DMS53 treated with DMSO at 0.1 percent for 48 hours (cell line): ENCODE data around the gene IPO13.
A peak's percentile ranks its signal among the peaks of the same experiment; 100 is the strongest.

Source experiments
- DNase-seq: peaks from one replicate; lab custom pipeline; 2025; ENCODE audit not compliant: unreplicated experiment; lab: John Stamatoyannopoulos, UW

Gene IPO13

DNA sequence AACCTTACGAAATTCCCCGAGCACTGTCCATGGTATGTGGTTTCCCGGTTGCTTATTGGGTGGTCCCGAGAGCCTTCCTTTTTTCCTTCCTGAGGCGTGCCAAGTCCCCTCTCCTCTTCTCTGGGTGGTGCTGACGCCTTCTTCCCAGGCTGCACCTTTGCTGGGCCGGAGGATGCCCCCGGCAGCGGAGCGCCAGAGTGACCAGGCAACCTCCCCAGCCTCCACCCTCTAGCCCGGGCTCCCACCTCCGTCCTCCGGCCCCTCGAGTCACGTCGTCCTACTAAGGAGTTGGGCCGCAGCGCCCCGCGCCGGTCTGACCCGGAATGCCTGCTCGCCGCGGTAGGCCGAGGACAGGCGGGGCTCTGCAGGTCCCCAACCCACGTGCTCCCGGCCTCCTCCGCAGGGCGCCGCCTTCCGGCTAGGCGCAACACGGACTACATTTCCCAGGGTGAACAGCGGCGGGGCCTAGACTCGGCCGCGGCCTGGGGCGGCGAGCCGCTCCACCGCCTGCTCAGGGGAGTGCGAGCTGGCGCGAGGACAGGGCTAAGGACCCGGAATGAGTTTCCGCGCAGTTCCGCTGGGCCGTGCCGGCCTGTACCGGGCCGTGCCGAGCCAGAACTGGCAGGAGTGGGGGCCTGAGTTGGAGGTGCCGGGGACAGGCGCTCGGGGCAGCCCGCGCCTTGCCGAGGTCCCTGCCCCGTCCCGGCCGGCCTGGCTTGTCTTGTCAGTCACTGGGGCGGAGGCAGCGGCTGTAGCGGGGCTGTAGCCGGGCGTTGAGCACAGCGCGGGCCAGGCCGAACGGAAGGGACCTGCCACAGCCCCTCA lies at the start of gene IPO13:
TSS of gene IPO13 (plus strand) at position 715 of the 825 bp plus-strand sequence. CDS start 651 bp downstream, outside the sequence.
- DNase-seq, result peak; percentile 91

DNA sequence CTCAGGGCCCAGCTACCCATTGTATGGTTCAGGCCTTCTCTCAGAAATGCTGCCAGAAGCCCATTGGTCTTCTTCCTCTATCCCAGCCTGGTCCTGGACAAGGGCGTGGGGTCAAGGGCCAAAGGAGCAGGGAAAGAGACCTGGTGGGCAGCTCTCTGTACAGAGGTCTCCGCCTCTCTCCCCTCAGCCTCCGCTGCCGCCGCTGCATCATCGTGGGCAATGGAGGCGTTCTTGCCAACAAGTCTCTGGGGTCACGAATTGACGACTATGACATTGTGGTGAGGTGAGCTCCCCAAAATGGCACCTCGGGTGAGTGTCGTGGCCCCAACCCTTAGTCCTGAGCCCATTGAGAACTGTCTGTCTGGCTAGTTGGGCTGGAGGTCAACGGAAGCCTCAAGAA lies 47.8 kb upstream of the IPO13 start:
- DNase-seq, result no peak

DNA sequence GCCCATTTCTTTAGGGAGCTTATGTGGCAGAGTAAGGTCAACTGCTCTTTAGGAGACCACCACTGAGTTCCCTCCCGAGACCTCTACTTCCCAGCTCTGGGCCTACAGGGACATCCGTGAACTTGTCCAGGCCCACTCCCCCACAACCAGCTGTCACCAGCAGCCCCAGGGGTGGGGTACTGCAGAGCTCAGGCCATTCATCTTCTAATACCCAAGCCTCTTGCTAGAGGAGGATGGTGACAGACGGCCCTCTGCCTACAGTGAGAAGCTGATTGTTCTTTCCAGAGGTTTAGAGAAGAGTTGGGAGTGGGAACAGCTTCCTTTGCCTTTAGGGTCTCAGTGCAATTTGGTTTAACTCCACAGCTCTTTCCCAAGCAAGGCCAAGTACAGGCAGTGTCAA lies 46.4 kb upstream of the IPO13 start:
- no peak for DNase-seq

GRCh38 chr1:43901196-43901961 lies 45.4 kb upstream of the IPO13 start:
- no peak for DNase-seq

GRCh38 chr1:43902058-43902831 lies 44.5 kb upstream of the IPO13 start:
- DNase-seq, result no peak

GRCh38 chr1:43904660-43905551 lies 41.8 kb upstream of the IPO13 start:
- no peak for DNase-seq

- DNase-seq, result no peak
Measured at GRCh38 chr1:43908226-43908625, 38.5 kb upstream of the IPO13 start.

DNA sequence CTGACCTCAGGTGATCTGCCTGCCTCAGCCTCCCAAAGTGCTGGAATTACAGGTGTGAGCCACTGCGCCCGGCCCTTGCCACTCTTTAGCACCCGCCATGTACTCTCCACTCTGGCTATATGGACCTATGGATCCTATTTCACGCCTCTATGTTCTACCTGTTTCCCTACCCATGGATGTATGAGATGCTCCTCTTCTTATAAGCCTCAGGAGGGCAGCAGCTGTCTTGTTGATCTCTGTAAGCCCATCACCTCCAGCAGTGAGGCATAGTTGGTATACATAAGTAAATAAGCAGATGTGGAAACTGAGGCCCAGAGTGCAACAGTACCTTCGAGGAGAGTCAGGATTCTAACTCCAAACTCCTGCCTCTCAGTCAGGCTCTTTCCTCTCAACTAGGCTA lies 37.9 kb upstream of the IPO13 start:
- DNase-seq, result no peak

DNA sequence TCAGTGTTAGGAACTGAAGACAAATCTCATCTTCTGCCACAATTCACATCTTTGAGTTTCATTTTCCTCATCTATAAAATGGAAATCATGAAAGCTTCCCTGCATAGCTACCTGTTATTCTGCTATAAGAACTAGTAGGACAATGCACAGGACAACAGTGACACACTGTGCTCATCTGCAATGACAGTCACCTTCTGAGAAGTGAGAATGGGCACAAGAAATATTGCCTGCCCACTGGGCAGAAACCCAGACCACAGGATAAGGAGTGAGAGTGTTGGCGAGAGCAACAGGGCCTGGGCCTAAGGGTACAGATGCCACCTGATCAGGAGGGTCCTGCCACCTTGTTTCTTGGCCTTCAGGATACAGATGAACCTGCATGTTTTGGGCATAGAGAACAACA lies 36.4 kb upstream of the IPO13 start:
- no peak for DNase-seq

GRCh38 chr1:43912607-43913006 lies 34.1 kb upstream of the IPO13 start:
- no peak for DNase-seq

- no peak for DNase-seq
Measured at GRCh38 chr1:43913051-43913501, 33.7 kb upstream of the IPO13 start.

DNA sequence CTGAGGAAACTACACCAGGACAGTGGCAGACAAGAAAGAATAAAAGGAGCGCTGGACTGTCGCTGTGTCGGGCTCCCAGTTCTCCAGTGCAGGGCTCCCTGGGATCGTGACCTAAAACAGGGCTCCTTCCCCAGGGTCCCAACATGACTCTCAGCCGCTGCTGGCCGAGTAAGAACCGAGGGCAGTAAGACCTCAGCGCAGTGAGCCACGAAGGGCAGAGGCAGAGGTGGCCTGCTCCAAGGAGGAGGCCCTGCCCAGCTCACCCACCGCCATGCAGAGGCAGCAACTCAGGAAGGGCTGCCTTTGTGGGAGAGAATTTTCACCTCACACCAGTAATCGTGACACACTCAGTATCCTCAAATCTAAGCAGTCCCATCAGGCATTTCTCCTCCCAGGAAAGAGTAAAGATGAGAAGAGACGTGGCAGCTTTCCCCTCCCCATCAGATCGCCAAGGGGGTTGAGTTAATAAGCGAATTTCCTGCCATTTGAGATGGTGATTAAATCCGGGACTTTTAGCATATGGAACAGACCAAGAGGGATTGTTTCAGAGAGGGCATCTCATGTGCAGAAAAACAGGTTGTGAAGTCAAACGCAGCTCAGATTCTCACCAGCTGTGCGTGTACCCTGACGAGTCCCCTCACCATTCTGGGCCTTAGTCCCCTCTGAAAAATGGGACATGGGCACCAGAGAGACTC lies 32.9 kb upstream of the IPO13 start:
- DNase-seq, result no peak

- DNase-seq, result no peak
Measured at GRCh38 chr1:43914576-43915525, 31.9 kb upstream of the IPO13 start.

- DNase-seq, result no peak
Measured at GRCh38 chr1:43919906-43920305, 26.8 kb upstream of the IPO13 start.

- no peak for DNase-seq
Measured at GRCh38 chr1:43921022-43921421, 25.7 kb upstream of the IPO13 start.

GRCh38 chr1:43924516-43924915 lies 22.2 kb upstream of the IPO13 start:
- DNase-seq, result no peak

DNA sequence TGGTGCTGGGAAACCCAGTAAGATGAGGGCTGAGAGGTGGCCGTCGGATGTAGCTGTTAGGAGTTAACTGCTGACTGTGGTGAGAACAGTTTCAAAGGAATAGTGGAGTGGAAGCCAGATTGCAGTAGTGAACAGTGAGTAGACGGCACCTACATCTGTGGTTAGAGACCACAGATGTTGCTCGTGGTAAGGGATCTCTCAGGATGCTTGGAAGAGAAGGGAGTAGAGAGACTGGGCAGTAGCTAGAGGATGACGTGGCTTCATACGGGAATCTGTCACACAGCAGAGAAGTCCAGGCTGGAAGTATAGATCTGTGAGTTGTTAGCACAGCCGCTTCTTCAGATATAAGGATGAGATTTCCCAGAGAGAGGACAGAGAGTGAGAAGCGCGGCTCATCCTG lies 20.9 kb upstream of the IPO13 start:
- no peak for DNase-seq

GRCh38 chr1:43930168-43930948 lies 16.4 kb upstream of the IPO13 start:
- peak; percentile 25 for DNase-seq
